Breast epithelium (tissue), 3 donors: Measurements from ENCODE around the gene SCN4B.

Experiments used
- CTCF ChIP-seq, 3 donors: fragments of 450-650 bp; IDR thresholded peaks; one replicate each; pipeline ENCODE4 v1.5.1; 2016 to 2017; ENCODE audit warnings: antibody characterized with exemption in 3 of 3, mild to moderate bottlenecking in 3 of 3, moderate library complexity in 3 of 3
- POLR2A ChIP-seq: fragments of 450-650 bp; IDR thresholded peaks from one replicate; pipeline ENCODE4 v1.6.1; 2016; ENCODE audit warnings: antibody characterized with exemption, mild to moderate bottlenecking, moderate library complexity

DNA sequence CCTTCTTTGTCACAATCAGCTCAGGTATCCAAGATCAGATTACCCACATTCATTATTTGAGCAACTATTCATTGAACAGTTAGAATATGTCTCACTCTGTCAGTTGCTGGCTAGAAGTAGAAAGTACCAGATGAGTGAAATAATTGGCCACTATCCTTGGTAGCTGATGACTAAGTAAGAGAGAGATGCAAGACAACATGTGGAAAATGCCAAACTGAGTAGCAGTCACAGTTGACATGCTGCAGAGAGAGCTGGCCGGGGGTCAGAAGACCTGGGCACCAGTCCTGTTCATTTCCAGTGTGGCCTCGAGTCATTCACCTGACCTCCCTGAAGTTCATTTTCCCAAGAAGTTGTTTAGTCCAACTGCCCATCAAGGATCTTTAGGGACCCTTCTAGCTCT, 43.4 kb downstream of the SCN4B start:
- TF ChIP-seq CTCF (IDR thresholded peaks at IDR 0.05) (no peak), POLR2A (no peak)
